Muscle layer of duodenum (tissue), 2 donors: ENCODE results near the gene CWF19L1.

ENCODE experiments used
- H3K27ac ChIP-seq: one replicate; pipeline ENCODE4 v1.7.0; 2013; ENCODE audit warnings: mild to moderate bottlenecking, low read length
- H3K27me3 ChIP-seq: one replicate; pipeline ENCODE4 v1.7.0; 2013; ENCODE audit warnings: low read depth, mild to moderate bottlenecking, control low read depth, low read length
- H3K36me3 ChIP-seq, 2 donors: one replicate each; pipeline ENCODE4 v1.7.0; 2013; ENCODE audit warnings: low read length in 2 of 2, control low read depth in 1 of 2, mild to moderate bottlenecking in 1 of 2; ENCODE audit not compliant: insufficient read depth in 2 of 2, control insufficient read depth in 1 of 2
- H3K4me1 ChIP-seq, 2 donors: one replicate each; pipeline ENCODE4 v1.7.0; 2013; ENCODE audit warnings: low read length in 2 of 2, mild to moderate bottlenecking in 2 of 2, control low read depth in 1 of 2, moderate library complexity in 1 of 2; ENCODE audit not compliant: insufficient read depth in 2 of 2, control insufficient read depth in 1 of 2
- H3K4me3 ChIP-seq, 2 donors: one replicate each; pipeline ENCODE4 v1.7.0; 2013; ENCODE audit warnings: low read length in 2 of 2, low read depth in 1 of 2, mild to moderate bottlenecking in 1 of 2
- H3K9me3 ChIP-seq, 2 donors: one replicate each; pipeline ENCODE4 v1.7.0; 2013; ENCODE audit warnings: low read length in 2 of 2, control low read depth in 1 of 2, mild to moderate bottlenecking in 1 of 2; ENCODE audit not compliant: control insufficient read depth in 1 of 2
- donor health status: healthy.

The CWF19L1 gene

DNA sequence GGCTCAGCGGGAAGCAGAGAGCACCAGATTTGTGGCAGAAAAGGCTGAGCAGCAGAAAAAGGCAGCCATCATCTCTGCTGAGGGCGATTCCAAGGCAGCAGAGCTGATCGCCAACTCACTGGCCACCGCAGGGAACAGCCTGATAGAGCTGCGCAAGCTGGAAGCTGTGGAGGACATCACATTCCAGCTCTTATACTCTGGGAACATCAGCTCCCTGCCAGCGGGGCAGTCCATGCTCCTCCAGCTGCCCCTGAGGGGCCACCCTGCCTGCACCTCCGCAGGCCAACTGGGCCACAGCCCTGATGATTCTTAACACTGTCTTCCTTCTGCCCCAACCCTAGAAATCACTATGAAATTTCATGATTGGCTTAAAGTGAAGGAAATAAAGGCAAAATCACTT lies 18.6 kb downstream of the CWF19L1 start:
- Histone ChIP-seq H3K4me3 (no peak overlapping the region), H3K27ac (no peak overlapping the region), H3K27me3 (no peaks in the 10 kb centered on the region), H3K4me1 (no peaks in the 10 kb centered on the region), H3K9me3 (no peaks in the 10 kb centered on the region), H3K36me3 (peaks cover 43 to 74% of the 10 kb centered on the region in 2 donors)

GRCh38 chr10:100245484-100246220 lies 21.8 kb downstream of the CWF19L1 start:
- Histone ChIP-seq H3K36me3 (peaks cover 45 to 83% of the 10 kb centered on the region in 2 donors), H3K27me3 (no peaks in the 10 kb centered on the region), H3K27ac (no peak overlapping the region), H3K4me1 (no peaks in the 10 kb centered on the region), H3K4me3 (no peak overlapping the region), H3K9me3 (no peaks in the 10 kb centered on the region)

GRCh38 chr10:100239851-100240250 lies 27.6 kb downstream of the CWF19L1 start:
- peaks cover 37 to 83% of the 10 kb centered on the region in 2 donors for H3K36me3 ChIP-seq
- no peaks in the 10 kb centered on the region for H3K4me1 ChIP-seq
- H3K4me3 ChIP-seq: no peak overlapping the region
- H3K27me3 ChIP-seq: no peaks in the 10 kb centered on the region
- H3K27ac ChIP-seq: no peak overlapping the region
- no peaks in the 10 kb centered on the region for H3K9me3 ChIP-seq

DNA sequence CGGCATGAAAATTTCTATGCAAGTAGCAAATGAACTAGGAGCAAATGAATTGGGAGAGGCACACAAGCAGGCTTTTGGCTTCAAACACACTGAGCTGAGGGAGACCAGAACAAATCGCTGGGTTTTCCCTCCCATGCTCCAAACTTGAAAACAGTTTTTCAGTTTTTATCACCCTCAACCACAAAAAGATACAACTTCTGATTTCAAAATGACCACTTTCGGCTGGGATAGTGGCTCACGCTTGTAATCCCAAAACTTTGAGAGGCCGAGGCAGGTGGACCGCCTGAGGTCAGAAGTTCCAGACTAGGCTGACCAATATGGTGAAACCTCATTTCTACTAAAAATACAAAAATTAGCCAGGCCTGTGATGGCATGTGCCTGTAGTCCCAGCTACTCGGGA lies 29.0 kb downstream of the CWF19L1 start:
- Histone ChIP-seq H3K4me1 (no peaks in the 10 kb centered on the region), H3K36me3 (peaks cover 43 to 83% of the 10 kb centered on the region in 2 donors), H3K27ac (no peak overlapping the region), H3K9me3 (no peaks in the 10 kb centered on the region), H3K27me3 (no peaks in the 10 kb centered on the region), H3K4me3 (no peak overlapping the region)

GRCh38 chr10:100232101-100232500 lies 35.3 kb downstream of the CWF19L1 start:
- Histone ChIP-seq H3K27me3 (no peaks in the 10 kb centered on the region), H3K4me3 (no peak overlapping the region), H3K9me3 (no peaks in the 10 kb centered on the region), H3K27ac (no peak overlapping the region), H3K4me1 (peaks cover 3 to 13% of the 10 kb centered on the region in 2 donors), H3K36me3 (peaks cover 26 to 47% of the 10 kb centered on the region in 2 donors)

- H3K36me3 ChIP-seq: peaks cover 12 to 31% of the 10 kb centered on the region in 2 donors
- H3K27ac ChIP-seq: peak overlapping the region; percentile 90
- H3K4me1 ChIP-seq: peaks cover 3 to 13% of the 10 kb centered on the region in 2 donors
- H3K4me3 ChIP-seq: peak overlapping the region; percentile 97 to 99
- H3K9me3 ChIP-seq: no peaks in the 10 kb centered on the region
- H3K27me3 ChIP-seq: no peaks in the 10 kb centered on the region
Observed at GRCh38 chr10:100229819-100230422, 37.5 kb downstream of the CWF19L1 start.

DNA sequence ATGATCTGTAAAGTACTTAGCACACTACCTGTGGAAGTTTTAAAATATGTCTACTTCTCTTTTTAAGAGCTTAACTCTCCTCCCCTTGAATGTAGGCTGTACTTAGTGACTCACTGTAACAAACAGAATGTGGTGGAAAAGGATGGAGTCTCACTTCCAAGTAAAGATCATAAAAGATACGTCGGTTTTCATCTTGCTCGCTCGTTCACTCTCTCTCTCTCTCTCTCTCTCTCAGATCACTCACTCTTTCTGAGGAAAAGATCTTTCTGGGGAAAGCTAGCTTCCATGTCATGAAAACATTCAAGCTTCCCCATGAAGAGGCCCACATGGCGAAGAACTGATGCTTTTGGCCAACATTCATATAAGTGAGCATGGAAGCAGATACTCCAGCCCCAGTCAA lies 43.6 kb downstream of the CWF19L1 start:
- Histone ChIP-seq H3K27me3 (no peaks in the 10 kb centered on the region), H3K4me3 (no peak overlapping the region), H3K36me3 (peaks cover 29 to 45% of the 10 kb centered on the region in 2 donors), H3K27ac (no peak overlapping the region), H3K9me3 (no peaks in the 10 kb centered on the region), H3K4me1 (peaks cover 3 to 9% of the 10 kb centered on the region in 2 donors)

- no peak overlapping the region for H3K27ac ChIP-seq
- no peaks in the 10 kb centered on the region for H3K4me1 ChIP-seq
- no peaks in the 10 kb centered on the region for H3K9me3 ChIP-seq
- H3K27me3 ChIP-seq: no peaks in the 10 kb centered on the region
- no peak overlapping the region for H3K4me3 ChIP-seq
- peaks cover 39 to 58% of the 10 kb centered on the region in 2 donors for H3K36me3 ChIP-seq
Observed at GRCh38 chr10:100222529-100222928, 44.9 kb downstream of the CWF19L1 start.

GRCh38 chr10:100216006-100216405 lies 51.4 kb downstream of the CWF19L1 start:
- Histone ChIP-seq H3K4me1 (no peaks in the 10 kb centered on the region), H3K27ac (no peak overlapping the region), H3K9me3 (no peaks in the 10 kb centered on the region), H3K36me3 (peaks cover 44 to 68% of the 10 kb centered on the region in 2 donors), H3K27me3 (no peaks in the 10 kb centered on the region), H3K4me3 (no peak overlapping the region)

DNA sequence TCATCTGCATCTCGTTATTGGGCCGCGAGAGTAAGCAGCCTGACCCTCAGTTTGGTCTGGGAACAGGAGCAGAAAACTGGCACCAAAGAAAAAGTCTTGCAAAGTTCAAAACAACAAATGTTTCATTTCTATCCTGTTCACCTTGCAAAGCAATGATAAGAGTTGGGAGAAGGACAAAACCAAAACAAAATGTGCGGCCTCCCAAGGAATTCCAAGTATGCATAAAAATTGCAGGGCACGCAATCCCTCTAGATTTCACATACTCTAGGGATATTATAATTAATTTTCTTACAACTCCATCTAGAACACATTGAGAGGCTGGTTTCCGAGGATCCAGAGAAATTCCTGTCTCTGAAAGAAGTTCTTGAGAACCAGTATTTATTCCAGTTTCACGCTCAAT lies 58.1 kb downstream of the CWF19L1 start:
- no peak overlapping the region for H3K4me3 ChIP-seq
- no peaks in the 10 kb centered on the region for H3K9me3 ChIP-seq
- H3K27me3 ChIP-seq: no peaks in the 10 kb centered on the region
- H3K27ac ChIP-seq: no peak overlapping the region
- peaks cover 14 to 59% of the 10 kb centered on the region in 2 donors for H3K36me3 ChIP-seq
- no peaks in the 10 kb centered on the region for H3K4me1 ChIP-seq

DNA sequence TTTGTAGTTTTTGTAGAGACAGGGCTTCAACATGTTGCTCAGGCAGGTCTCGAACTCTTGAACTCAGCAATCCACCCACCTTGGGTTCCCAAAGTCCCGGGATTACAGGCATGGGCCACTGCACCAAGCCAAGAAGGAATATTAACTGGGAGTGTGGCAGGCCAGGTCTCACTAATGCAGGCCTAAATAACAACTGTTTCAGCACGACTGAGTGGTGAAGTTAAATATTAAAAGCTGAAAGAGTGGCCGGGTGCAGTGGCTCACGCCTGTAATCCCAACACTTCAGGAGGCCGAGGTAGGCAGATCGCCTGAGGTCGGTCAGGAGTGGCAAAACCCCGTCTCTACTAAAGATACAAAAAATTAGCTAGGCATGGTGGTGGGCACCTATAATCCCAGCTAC lies 59.2 kb downstream of the CWF19L1 start:
- Histone ChIP-seq H3K36me3 (peaks cover 24 to 62% of the 10 kb centered on the region in 2 donors), H3K4me3 (no peak overlapping the region), H3K27me3 (no peaks in the 10 kb centered on the region), H3K27ac (no peak overlapping the region), H3K9me3 (no peaks in the 10 kb centered on the region), H3K4me1 (no peaks in the 10 kb centered on the region)
